Ovary (tissue), 9 donors: ENCODE measurements around the gene SLC22A12. TPM values are rescaled to one million over a fixed set of nuclear protein-coding genes. Genes with fewer than 3 reads are reported as not detected.

Experiments used
- DNase-seq, 5 donors: peaks; one replicate each; pipeline ENCODE4 v3.0.0-alpha.2; 2019 to 2020
- H3K27ac ChIP-seq, 2 donors: fragments of 200-600 bp; one replicate each; pipeline versions ENCODE4 v1.5.1 to v1.8.0; 2019 to 2022
- H3K27me3 ChIP-seq: fragments of 200-600 bp; one replicate; pipeline ENCODE4 v1.8.0; 2022
- H3K36me3 ChIP-seq: fragments of 200-600 bp; sonication (generic); one replicate; pipeline ENCODE4 v1.5.1; 2019
- H3K4me1 ChIP-seq: one replicate; pipeline ENCODE4 v1.8.1; 2013; ENCODE audit warnings: mild to moderate bottlenecking, moderate library complexity; ENCODE audit not compliant: insufficient read depth
- H3K4me3 ChIP-seq: fragments of 200-600 bp; sonication (generic); one replicate; pipeline ENCODE4 v1.5.1; 2017
- H3K9me3 ChIP-seq, 2 donors: fragments of 200-600 bp in 1 of 2; sonication (generic) in 1 of 2; one replicate each; pipeline versions ENCODE4 v1.5.1 to v1.8.1; 2013 to 2019; ENCODE audit warnings: mild to moderate bottlenecking in 1 of 2, moderate library complexity in 1 of 2
- EP300 ChIP-seq: sonication (generic); formaldehyde crosslinking; IDR thresholded peaks from one replicate; pipeline ENCODE4 v1.6.1; 2017; ENCODE audit warnings: antibody characterized with exemption
- POLR2A ChIP-seq: fragments of 450-650 bp; IDR thresholded peaks from one replicate; pipeline ENCODE4 v1.6.1; 2017; ENCODE audit warnings: antibody characterized with exemption, mild to moderate bottlenecking, moderate library complexity
- WGBS, 3 donors: extraction: QIAGEN DNeasy Blood & Tissue Kit in 1 of 3; methylation state at CpG; one replicate each; pipeline versions ENCODE4 v1.1.5 to v1.1.7; 2013 to 2017; 5-methylcytosine and 5-hydroxymethylcytosine counted together
- intact Hi-C, 4 donors: fragments of 100-400 bp; cut with DNase I; formaldehyde crosslinking; loops; one replicate each; pipeline versions ENCODE4 v1.11.0 to v1.15.1; 2022 to 2023
- polyA plus RNA-seq, 2 donors: library from polyadenylated mRNA; stranded (reverse); fragments of 200-250 nt in 1 of 2; fragments of 350-450 nt in 1 of 2; fragmentation: Illumina TruSeq in 1 of 2; extraction: RNeasy Lipid Tissue Mini Kit (QIAGEN cat#74804) in 1 of 2; gene quantifications; one replicate each; pipeline ENCODE4 v1.2.3, GENCODE V29; 2013 to 2014
- total RNA-seq, 7 donors: library from RNA; depleted of rRNA in 2 of 7; stranded (reverse); fragments of >200 nt in 2 of 7; fragmentation: NEBNext Ultra II Directional in 3 of 7; extraction: Animal tissue kit (Norgen Biotek cat#: 25700) in 3 of 7; gene quantifications; one replicate each; pipeline versions ENCODE4 v1.1.0 to v1.2.4, GENCODE V29; 2016 to 2023
- TF ChIP-seq, protein P1 (sequence below), 3 donors: fragments of 450-650 bp in 2 of 3; fragments of 200-600 bp in 1 of 3; IDR thresholded peaks; one replicate each; pipeline versions ENCODE4 v1.5.1 to v1.8.0; 2016 to 2022; ENCODE audit warnings: antibody characterized with exemption in 3 of 3, mild to moderate bottlenecking in 1 of 3
- donor health status: DM: no; HTN: no; CAD: no; lungs with moderate emphysema.
- donor health status: DM: no; HTN: no; CAD: no.
- donor health status: Bipolar disorder and iron deficiency.
- donor health status: DM: yes; HTN: yes; CAD: no.
- donor health status: DM: no; HTN: no; CAD: no.
- donor health status: DM: yes; HTN: yes; CAD: no.

The SLC22A12 gene
- total and polyA plus RNA-seq, 9 donors, result not detected

DNA sequence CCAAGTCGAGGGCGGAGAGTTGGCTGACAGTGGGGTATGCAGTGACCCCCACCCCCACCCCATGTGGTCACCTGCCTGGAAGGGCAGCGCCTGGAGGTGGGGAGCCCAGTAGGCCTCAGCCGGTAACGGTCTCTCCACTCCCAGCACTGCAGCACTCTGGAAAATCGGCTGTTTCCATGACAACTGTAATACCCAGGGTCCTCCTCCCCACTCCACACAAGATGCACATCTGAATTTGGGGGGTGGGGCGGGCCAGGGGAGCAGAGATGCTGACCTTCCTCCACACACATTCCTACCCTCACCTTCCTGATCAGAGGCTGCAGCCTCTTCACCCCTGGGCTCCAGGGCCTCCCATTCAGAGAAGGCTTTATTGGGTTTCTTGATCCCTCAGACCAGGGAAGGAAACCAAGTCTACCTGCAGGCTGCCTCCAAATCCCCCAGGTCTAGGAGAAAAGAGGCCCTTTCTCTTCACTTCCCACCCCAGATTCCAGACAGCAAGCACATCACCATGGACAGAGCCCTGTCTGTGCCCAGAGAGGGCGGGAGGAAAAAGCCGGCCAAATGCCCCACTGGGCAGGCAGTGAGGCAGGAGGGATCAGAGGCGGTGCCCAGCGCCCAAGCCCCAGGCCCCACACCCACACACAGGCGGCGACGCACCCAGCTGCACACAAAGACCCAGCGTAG is 46.5 kb downstream of the SLC22A12 start:
- Histone ChIP-seq H3K27me3 (no peaks in the 10 kb centered on the region), H3K4me1 (peaks cover 6% of the 10 kb centered on the region)
- WGBS, 3 donors, result 57 to 61% (median 59%) methylated on average over 14 to 15 of the region's 15 CpGs

DNA sequence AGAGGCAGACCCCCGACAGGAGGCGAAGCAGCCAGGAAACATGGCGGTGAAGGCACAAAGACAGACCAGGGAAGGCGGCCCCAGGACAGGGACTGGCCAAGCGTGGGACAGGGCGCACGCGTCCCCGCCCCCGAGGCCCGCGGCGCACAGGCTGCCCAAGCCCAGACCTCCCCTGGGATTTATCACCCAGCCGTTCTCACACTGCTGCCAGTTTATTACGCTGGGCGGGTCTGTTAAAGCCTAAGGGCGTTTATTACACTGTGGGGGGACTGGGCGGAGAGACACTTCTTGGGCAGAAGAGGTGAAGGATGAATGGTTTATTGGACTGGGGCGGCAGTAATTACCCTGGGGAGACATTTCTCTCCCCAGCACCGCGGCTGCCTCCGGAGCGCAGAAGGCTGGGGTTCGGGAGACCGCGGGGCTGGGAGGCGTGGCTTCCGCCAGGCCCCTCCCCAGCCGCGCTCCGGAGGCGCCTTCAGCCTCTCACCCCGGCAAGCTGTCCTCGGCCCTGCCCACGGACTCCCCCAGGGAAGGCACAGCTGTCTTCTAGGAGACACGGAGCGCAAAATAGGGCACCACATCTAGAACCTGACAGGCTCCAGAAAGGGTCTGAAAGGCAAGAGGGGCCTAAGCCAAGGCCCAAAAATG is 47.1 kb downstream of the SLC22A12 start:
- Histone ChIP-seq H3K4me1 (peaks cover 6% of the 10 kb centered on the region), H3K4me3 (peak overlapping the region; percentile 13), H3K36me3 (no peaks in the 10 kb centered on the region), H3K27me3 (no peaks in the 10 kb centered on the region), H3K27ac (no peak overlapping the region), H3K9me3 (no peaks in the 10 kb centered on the region)
- intact Hi-C loops, result no loop called here
- TF ChIP-seq POLR2A (no peak), EP300 (no peak)
- TF ChIP-seq, protein P1, sequence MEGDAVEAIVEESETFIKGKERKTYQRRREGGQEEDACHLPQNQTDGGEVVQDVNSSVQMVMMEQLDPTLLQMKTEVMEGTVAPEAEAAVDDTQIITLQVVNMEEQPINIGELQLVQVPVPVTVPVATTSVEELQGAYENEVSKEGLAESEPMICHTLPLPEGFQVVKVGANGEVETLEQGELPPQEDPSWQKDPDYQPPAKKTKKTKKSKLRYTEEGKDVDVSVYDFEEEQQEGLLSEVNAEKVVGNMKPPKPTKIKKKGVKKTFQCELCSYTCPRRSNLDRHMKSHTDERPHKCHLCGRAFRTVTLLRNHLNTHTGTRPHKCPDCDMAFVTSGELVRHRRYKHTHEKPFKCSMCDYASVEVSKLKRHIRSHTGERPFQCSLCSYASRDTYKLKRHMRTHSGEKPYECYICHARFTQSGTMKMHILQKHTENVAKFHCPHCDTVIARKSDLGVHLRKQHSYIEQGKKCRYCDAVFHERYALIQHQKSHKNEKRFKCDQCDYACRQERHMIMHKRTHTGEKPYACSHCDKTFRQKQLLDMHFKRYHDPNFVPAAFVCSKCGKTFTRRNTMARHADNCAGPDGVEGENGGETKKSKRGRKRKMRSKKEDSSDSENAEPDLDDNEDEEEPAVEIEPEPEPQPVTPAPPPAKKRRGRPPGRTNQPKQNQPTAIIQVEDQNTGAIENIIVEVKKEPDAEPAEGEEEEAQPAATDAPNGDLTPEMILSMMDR (IDR thresholded peaks at IDR 0.05), result no peak
- peak in 1 of 5 donors; percentile 49 for DNase-seq
- 8 to 16% (median 8%) methylated on average over 37 of the region's 37 CpGs for WGBS, 3 donors

More for the DNA sequence above, 46.5 kb downstream of the SLC22A12 start:
- Histone ChIP-seq H3K9me3 (no peaks in the 10 kb centered on the region), H3K4me3 (peak overlapping the region; percentile 13), H3K36me3 (no peaks in the 10 kb centered on the region), H3K27ac (no peak overlapping the region)
- TF ChIP-seq, protein P1 (IDR thresholded peaks at IDR 0.05), result no peak
- TF ChIP-seq POLR2A, result no peak
- TF ChIP-seq EP300, result no peak
- intact Hi-C loops, result no loop called here
- DNase-seq, result no peak

DNA sequence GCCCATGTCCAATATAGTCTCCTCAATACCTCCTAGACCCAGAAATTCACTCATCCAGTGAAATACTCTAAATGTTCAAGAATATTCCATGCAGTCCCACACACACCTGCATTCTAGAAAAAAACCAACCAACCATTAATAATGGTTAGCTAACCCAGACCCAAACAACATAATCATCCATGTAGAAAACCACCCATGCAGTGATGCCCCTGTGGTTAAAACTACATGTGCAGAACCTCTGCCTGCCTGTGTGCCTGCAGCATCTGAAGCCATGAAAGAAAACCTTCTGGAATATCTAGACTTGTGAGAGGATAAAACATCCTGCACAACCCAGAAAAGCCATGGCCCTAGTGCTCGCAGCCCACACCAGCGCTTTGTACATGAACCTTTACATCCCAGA is 47.8 kb downstream of the SLC22A12 start:
- TF ChIP-seq EP300 (no peak), POLR2A (no peak)
- TF ChIP-seq, protein P1 (IDR thresholded peaks at IDR 0.05), result no peak
- H3K27me3 ChIP-seq, result no peaks in the 10 kb centered on the region
- no peak for DNase-seq

DNA sequence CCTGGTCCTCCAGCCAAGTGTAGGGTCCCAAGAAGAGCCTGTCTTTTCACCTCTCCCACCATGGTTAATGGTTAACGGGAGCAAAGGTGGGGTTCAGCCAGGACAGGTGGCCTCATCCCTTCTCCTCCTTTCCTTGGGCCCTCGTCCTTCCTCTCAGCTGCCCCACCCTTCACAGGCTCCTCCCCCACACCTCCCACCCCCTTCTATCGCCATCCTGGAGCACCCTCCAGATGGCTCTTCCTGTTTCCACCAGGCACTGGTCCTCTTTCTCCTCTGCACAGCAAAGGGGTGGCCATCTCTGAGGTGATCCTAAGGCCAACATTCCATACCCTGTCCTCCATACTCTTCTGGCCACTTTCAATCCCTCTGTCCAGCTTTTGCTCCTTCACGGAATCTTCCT is 48.9 kb downstream of the SLC22A12 start:
- DNase-seq, result no peak
- intact Hi-C loops, result no loop called here
- 77 to 89% (median 81%) methylated on average over 4 of the region's 4 CpGs for WGBS, 3 donors
- TF ChIP-seq, protein P1 (IDR thresholded peaks at IDR 0.05), result no peak
- TF ChIP-seq POLR2A, result no peak
- H3K36me3 ChIP-seq, result no peaks in the 10 kb centered on the region
- no peak overlapping the region for H3K27ac ChIP-seq
- H3K27me3 ChIP-seq, result no peaks in the 10 kb centered on the region
- no peaks in the 10 kb centered on the region for H3K9me3 ChIP-seq
- no peak overlapping the region for H3K4me3 ChIP-seq
- H3K4me1 ChIP-seq, result peaks cover 9% of the 10 kb centered on the region

More for the DNA sequence above, 47.8 kb downstream of the SLC22A12 start:
- H3K9me3 ChIP-seq, result no peaks in the 10 kb centered on the region
- no peak overlapping the region for H3K4me3 ChIP-seq
- no peaks in the 10 kb centered on the region for H3K36me3 ChIP-seq
- intact Hi-C loops, result no loop called here
- peaks cover 6% of the 10 kb centered on the region for H3K4me1 ChIP-seq
- H3K27ac ChIP-seq, result no peak overlapping the region
- WGBS, 3 donors, result 92 to 98% (median 93%) methylated on average over 2 of the region's 2 CpGs
